Measurements from ENCODE around the gene TEAD2.

Gene TEAD2

DNA sequence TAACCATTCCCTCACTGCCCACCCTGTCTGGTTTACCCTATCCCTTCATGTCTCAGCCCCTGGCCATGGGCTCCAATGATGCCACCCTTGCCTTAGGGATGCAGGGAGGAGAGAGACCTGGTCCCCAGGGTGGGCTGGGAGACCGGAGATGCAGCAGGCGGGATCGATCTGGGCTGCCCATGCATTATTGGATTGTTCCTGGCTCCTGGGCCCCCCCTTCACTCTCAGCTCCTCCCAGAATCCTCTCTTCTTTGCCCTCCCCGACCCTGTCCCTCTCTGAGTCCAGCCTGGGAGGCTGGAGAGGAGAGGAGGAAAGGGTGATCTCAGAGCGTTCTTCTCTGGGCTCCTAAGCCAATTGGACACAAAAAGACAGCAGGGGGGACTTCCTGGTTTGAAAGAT is 31.7 kb upstream of the TEAD2 start:
- no peak for DNase-seq (ENCODE audit: low spot score)
- TF ChIP-seq, protein P1, sequence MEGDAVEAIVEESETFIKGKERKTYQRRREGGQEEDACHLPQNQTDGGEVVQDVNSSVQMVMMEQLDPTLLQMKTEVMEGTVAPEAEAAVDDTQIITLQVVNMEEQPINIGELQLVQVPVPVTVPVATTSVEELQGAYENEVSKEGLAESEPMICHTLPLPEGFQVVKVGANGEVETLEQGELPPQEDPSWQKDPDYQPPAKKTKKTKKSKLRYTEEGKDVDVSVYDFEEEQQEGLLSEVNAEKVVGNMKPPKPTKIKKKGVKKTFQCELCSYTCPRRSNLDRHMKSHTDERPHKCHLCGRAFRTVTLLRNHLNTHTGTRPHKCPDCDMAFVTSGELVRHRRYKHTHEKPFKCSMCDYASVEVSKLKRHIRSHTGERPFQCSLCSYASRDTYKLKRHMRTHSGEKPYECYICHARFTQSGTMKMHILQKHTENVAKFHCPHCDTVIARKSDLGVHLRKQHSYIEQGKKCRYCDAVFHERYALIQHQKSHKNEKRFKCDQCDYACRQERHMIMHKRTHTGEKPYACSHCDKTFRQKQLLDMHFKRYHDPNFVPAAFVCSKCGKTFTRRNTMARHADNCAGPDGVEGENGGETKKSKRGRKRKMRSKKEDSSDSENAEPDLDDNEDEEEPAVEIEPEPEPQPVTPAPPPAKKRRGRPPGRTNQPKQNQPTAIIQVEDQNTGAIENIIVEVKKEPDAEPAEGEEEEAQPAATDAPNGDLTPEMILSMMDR (IDR thresholded peaks at IDR 0.05; ENCODE audit: extremely low read depth, missing control alignments), result no peak

DNA sequence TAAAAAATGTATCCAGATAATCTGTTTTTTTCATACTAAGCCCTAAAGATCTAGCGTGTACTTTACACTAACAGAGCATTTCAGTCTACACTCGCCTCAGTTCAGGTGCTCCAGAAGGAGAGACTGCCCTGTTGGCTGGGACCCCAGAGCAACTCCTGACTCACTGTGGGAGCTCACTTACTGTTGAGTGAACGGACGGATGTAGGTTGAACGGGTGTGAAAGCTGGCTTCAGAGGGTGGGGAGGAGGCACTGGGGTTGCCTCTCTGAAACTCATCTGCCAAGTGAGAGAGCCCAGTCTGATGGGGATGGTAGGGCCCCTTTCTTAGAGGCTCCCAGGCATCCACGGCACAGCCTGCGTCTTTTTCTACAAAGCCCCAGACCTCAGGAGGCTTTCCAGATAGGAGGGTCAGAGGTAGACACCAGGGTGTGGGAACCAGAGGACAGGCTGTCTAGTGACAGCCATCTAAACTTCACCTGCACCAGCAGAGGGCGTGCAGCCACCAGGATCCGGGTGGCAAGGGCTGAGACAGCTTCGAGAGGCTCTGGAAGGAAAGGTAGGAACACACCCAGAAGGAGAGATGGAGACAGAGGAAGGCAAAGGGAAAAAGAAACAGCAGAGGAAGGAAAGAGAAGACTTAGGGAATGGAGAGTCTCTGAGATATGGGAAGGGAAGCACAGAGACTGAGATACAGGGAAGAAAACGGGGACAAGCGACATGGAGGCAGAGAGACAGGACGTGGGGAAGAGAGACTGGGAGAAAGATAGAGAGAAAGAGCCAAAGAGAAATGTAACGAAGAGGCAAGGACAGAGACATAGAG is 29.6 kb upstream of the TEAD2 start:
- TF ChIP-seq, protein P1 (IDR thresholded peaks at IDR 0.05; ENCODE audit: extremely low read depth, missing control alignments), result peak; percentile 70
- DNase-seq (ENCODE audit: low spot score), result peak; percentile 89

DNA sequence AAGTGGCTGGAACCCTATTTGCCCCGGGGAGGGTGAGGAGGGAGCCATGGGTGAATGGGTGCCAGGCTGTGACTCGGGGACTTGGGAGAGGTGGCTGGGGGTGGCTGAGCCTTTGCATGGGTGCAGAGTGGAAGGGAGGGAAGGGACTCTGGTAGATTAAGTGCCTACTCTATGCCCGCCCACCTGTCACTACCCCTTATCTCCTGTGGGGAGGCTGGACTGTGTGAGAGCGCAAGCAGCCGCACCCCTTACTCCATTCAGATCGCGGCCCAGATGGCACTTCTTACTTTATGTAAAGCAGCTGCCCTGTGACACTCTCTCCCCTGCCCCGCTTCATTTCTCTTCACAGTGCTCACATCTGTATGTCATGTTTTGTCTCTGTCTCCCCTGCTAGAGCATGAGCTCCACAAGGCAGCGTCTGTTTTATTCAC is 28.7 kb upstream of the TEAD2 start:
- DNase-seq (ENCODE audit: low spot score), result no peak
- TF ChIP-seq, protein P1 (IDR thresholded peaks at IDR 0.05; ENCODE audit: extremely low read depth, missing control alignments), result no peak

DNA sequence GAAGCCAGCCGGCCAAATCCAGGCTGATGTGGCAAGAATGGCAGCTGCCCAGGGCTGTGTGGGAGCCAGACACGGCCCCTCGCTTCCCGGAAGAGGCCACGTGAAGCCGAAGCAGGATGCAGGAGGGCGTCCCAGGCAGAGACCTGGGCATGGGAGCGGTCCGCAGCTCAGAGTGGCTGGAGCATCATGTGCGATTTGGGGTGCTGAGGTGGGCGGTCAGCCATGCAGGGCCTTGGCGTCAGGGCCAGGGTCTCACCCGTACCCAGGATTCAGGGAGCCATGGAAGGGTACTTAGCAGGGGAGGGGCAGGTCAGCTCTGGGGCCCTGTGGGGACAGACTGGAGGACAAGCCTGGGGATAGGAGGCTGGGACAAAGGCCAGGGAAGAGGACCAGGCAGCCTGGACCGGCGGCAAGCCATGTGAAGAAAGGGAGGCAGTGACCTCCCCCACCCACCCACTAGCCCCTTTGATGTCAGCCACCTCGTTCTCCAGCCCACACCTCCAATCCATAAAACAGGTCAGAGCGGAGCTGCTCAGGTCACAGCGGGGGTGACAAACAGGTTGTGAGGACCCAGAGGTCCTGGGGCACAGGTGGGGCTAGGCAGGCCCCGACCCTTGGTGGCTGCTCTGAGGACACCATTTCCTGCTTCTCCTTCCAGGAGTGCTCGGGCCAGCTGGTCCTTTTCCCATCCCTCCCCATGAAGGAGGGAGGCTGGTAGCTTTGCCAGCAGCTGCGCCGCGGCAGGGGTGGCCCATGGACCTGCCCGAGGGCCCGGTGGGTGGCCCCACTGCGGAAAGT is 28.1 kb upstream of the TEAD2 start:
- TF ChIP-seq, protein P1 (IDR thresholded peaks at IDR 0.05; ENCODE audit: extremely low read depth, missing control alignments), result no peak
- no peak for DNase-seq (ENCODE audit: low spot score)

DNA sequence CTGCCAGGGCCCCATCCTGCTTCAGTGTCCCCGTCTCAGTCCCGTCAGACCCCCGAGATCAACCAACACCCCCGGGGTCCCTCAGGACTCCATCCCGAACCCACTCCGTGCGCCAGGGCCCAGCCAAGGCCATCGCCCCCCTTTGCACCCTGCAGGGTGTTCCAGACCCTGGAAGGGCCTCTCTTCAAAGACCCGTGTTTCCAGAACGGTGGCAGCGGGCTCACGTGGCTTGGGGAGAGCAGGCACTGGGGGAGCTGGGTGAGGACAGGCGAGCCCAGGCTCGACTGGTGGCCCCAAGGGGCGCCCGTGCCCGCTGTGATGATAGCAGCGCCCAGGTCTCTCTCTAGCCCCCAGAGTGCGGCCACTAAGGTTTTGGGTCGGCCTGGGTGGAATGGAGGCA is 27.2 kb upstream of the TEAD2 start:
- TF ChIP-seq, protein P1 (IDR thresholded peaks at IDR 0.05; ENCODE audit: extremely low read depth, missing control alignments), result no peak
- DNase-seq (ENCODE audit: low spot score), result no peak

DNA sequence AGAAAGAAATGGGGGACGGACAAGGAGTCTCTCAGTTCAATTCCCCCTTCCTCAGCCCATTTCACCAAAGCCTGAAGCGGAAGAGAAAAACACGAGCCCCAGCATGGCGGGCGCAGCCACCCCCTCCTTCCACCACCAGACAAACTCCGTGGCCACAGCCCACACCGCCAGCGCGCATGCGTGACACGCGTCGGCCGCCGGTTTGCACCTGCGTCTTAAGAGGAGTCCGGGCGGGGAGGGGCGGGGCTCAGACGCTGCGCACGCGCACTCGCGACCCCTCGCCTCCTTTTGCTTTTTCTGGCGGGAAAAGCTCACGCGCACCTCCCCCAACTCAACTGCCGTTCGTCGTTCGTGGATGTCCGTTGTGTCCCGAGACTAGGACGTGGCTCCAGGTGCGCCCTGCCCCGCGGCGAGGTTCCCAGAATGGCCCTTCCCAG is 25.7 kb upstream of the TEAD2 start, which contains the start of gene KASH5:
Gene KASH5, plus strand, starts transcription at position 314 of the 437 bp plus-strand sequence. CDS start 2,635 bp downstream, outside the sequence.
- peak; percentile 84 for DNase-seq (ENCODE audit: low spot score)
- TF ChIP-seq, protein P1 (IDR thresholded peaks at IDR 0.05; ENCODE audit: extremely low read depth, missing control alignments), result no peak

DNA sequence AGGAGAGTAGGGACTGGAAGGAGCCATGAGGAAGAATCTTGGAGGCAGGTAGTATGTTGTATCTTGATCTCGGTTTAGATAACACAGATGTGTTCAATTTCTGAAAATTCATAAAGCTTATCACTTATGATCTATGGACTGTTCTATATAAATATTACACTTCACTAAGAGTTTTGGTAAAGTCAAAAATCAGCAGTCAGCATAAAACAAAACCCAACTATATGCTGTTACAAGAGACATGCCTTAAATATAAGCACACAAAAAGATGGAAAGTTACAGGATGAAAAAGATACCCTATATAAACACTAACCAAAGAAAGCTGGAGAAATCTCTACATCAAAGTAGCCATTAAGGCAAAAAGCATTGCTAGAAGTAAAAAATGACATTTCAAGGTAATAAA is 21.4 kb upstream of the TEAD2 start:
- DNase-seq (ENCODE audit: low spot score), result no peak
- TF ChIP-seq, protein P1 (IDR thresholded peaks at IDR 0.05; ENCODE audit: extremely low read depth, missing control alignments), result no peak

Data from GM20000 (cell line).